ENCODE results near the gene KCTD13. TPM values are rescaled to one million over a fixed set of nuclear protein-coding genes. Genes with fewer than 3 reads are reported as not detected.
"Not testable (repeated sequence)": the region's sequence is repeated elsewhere in the genome, so short reads cannot be mapped to it uniquely, and the experiment has no call there.

KCTD13 gene
- total RNA-seq, 1 donor from 2014 or later: 30.5 TPM

GRCh38 chr16:29912087-29912486 lies 13.9 kb downstream of the KCTD13 start:
- no peak for DNase-seq (ENCODE audit: low spot score in 2 of 2, unreplicated experiment in 2 of 2)
- Mint-ChIP-seq H3K9me3 (no peaks in the 10 kb centered on the region), H3K27ac (no peak overlapping the region), H3K36me3 (peaks cover 27% of the 10 kb centered on the region), H3K4me3 (no peak overlapping the region), H3K4me1 (no peaks in the 10 kb centered on the region), H3K27me3 (ENCODE audit: low read depth) (no peaks in the 10 kb centered on the region)
- no peak for TF ChIP-seq CTCF (IDR thresholded peaks at IDR 0.05; ENCODE audit: unreplicated experiment)

GRCh38 chr16:29911676-29912010 lies 14.4 kb downstream of the KCTD13 start:
- Mint-ChIP-seq H3K36me3 (peaks cover 22% of the 10 kb centered on the region), H3K27me3 (ENCODE audit: low read depth) (no peaks in the 10 kb centered on the region), H3K4me3 (no peak overlapping the region), H3K27ac (no peak overlapping the region), H3K9me3 (no peaks in the 10 kb centered on the region), H3K4me1 (no peaks in the 10 kb centered on the region)
- TF ChIP-seq CTCF (IDR thresholded peaks at IDR 0.05; ENCODE audit: unreplicated experiment): no peak
- DNase-seq (ENCODE audit: low spot score in 2 of 2, unreplicated experiment in 2 of 2): no peak

- no peaks in the 10 kb centered on the region for H3K27me3 Mint-ChIP-seq (ENCODE audit: low read depth)
- TF ChIP-seq CTCF (IDR thresholded peaks at IDR 0.05; ENCODE audit: unreplicated experiment): no peak
These were observed 15.0 kb downstream of the KCTD13 start for GRCh38 chr16:29910819-29911675.

GRCh38 chr16:29909851-29910250 lies 16.2 kb downstream of the KCTD13 start:
- not testable (repeated sequence) for H3K27ac Mint-ChIP-seq; H3K4me1 Mint-ChIP-seq; H3K4me3 Mint-ChIP-seq; H3K9me3 Mint-ChIP-seq; H3K27me3 Mint-ChIP-seq (ENCODE audit: low read depth); DNase-seq (ENCODE audit: low spot score in 2 of 2, unreplicated experiment in 2 of 2)
- H3K36me3 Mint-ChIP-seq: peaks cover 15% of the 10 kb centered on the region

More at GRCh38 chr16:29910819-29911675, 15.0 kb downstream of the KCTD13 start:
- no peak overlapping the region for H3K4me3 Mint-ChIP-seq
- H3K27ac Mint-ChIP-seq: no peak overlapping the region
- H3K4me1 Mint-ChIP-seq: no peaks in the 10 kb centered on the region
- peaks cover 20% of the 10 kb centered on the region for H3K36me3 Mint-ChIP-seq
- DNase-seq (ENCODE audit: low spot score in 2 of 2, unreplicated experiment in 2 of 2): no peak
- no peaks in the 10 kb centered on the region for H3K9me3 Mint-ChIP-seq

DNA sequence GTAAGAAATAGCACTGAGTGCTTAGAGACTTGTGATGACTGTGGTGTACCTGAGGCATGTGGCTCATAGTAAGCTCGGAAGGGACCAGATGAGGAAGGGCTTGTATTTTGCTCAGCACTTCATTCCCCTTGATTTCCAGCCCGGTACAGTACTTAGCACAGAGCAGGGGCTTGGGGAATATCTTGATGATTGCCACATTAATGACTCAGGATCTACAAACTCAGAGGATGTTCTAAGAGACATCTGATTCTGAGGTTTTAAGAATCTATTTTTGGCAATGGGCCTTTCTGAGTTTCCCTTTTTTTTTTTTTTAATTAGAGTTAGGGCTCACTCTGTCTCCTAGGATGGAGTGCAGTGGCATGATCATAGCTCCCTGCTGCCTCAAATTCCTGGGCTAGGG lies 16.6 kb downstream of the KCTD13 start:
- H3K27ac Mint-ChIP-seq: no peak overlapping the region
- no peak for DNase-seq (ENCODE audit: low spot score in 2 of 2, unreplicated experiment in 2 of 2)
- no peaks in the 10 kb centered on the region for H3K9me3 Mint-ChIP-seq
- H3K36me3 Mint-ChIP-seq: peaks cover 13% of the 10 kb centered on the region
- H3K27me3 Mint-ChIP-seq (ENCODE audit: low read depth): no peaks in the 10 kb centered on the region
- no peak for TF ChIP-seq CTCF (IDR thresholded peaks at IDR 0.05; ENCODE audit: unreplicated experiment)
- H3K4me3 Mint-ChIP-seq: no peak overlapping the region
- H3K4me1 Mint-ChIP-seq: no peaks in the 10 kb centered on the region

DNA sequence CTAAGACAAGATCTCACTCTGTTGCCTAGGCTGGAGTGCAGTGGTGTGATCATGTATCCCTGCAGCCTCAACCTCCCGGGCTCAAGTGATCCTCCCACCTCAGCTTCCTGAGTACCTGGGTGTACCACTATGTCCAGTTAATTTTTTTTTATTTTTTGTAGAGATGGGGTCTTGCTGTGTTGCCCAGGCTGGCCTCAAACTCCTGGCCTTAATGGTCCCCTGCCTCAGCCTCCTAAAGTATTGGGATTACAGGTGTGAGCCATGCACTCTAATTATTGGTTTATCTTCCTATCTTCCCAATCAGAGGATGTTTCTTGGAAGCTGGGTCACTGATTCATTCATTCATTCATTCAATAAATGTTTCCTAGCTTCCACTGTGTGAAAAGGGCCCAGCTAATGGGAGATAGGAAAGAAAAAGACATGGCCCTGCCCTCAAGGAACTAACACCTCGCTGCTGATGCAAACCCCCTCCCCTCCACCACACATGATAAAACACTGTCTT lies 17.3 kb downstream of the KCTD13 start:
- no peaks in the 10 kb centered on the region for H3K9me3 Mint-ChIP-seq
- no peak overlapping the region for H3K27ac Mint-ChIP-seq
- H3K4me1 Mint-ChIP-seq: no peaks in the 10 kb centered on the region
- DNase-seq (ENCODE audit: low spot score in 2 of 2, unreplicated experiment in 2 of 2): no peak
- peaks cover 13% of the 10 kb centered on the region for H3K36me3 Mint-ChIP-seq
- TF ChIP-seq CTCF (IDR thresholded peaks at IDR 0.05; ENCODE audit: unreplicated experiment): no peak
- no peaks in the 10 kb centered on the region for H3K27me3 Mint-ChIP-seq (ENCODE audit: low read depth)
- no peak overlapping the region for H3K4me3 Mint-ChIP-seq

All from mesothelial cell of epicardium (in vitro differentiated cells).